HG03558 (cell line): ENCODE measurements around the gene CCNDBP1.
"Not testable (repeated sequence)": the region's sequence is repeated elsewhere in the genome, so short reads cannot be mapped to it uniquely, and the experiment has no call there.

Experiments used
- ATAC-seq: cut with Tn5 transposase; IDR thresholded peaks from one replicate; pipeline ENCODE4 v1.9.1; 2021; ENCODE audit warnings: moderate number of reproducible peaks; ENCODE audit not compliant: unreplicated experiment; ENCODE audit errors: extremely low read depth

Gene CCNDBP1

GRCh38 chr15:43189296-43189695, 4.1 kb downstream of the CCNDBP1 start:
- no peak for ATAC-seq

- ATAC-seq, result no peak
Observed at GRCh38 chr15:43190178-43190577, 5.0 kb downstream of the CCNDBP1 start.

- no peak for ATAC-seq
Observed at GRCh38 chr15:43193710-43194109, 8.5 kb downstream of the CCNDBP1 start.

- ATAC-seq, result no peak
Observed at GRCh38 chr15:43194795-43195194, 9.6 kb downstream of the CCNDBP1 start.

- no peak for ATAC-seq
Observed at GRCh38 chr15:43196760-43197548, 11.8 kb downstream of the CCNDBP1 start.

GRCh38 chr15:43197773-43198172, 12.6 kb downstream of the CCNDBP1 start:
- not testable (repeated sequence) for ATAC-seq

GRCh38 chr15:43198556-43198955, 13.4 kb downstream of the CCNDBP1 start:
- ATAC-seq, result not testable (repeated sequence)

GRCh38 chr15:43198992-43199391, 13.8 kb downstream of the CCNDBP1 start:
- ATAC-seq, result no peak

GRCh38 chr15:43199945-43200488, 14.8 kb downstream of the CCNDBP1 start:
- no peak for ATAC-seq

- no peak for ATAC-seq
Observed at GRCh38 chr15:43204016-43204901, 19.1 kb downstream of the CCNDBP1 start.

- no peak for ATAC-seq
Observed at GRCh38 chr15:43206054-43206453, 20.9 kb downstream of the CCNDBP1 start.

GRCh38 chr15:43207024-43207423, 21.8 kb downstream of the CCNDBP1 start:
- ATAC-seq, result no peak

- ATAC-seq, result no peak
Observed at GRCh38 chr15:43208052-43209002, 23.1 kb downstream of the CCNDBP1 start.

- no peak for ATAC-seq
Observed at GRCh38 chr15:43209059-43209824, 24.0 kb downstream of the CCNDBP1 start.

- no peak for ATAC-seq
Observed at GRCh38 chr15:43210172-43210745, 25.1 kb downstream of the CCNDBP1 start.

- ATAC-seq, result no peak
Observed at GRCh38 chr15:43210807-43211206, 25.6 kb downstream of the CCNDBP1 start.

GRCh38 chr15:43211224-43211735, 26.1 kb downstream of the CCNDBP1 start:
- ATAC-seq, result no peak

GRCh38 chr15:43212299-43212698, 27.1 kb downstream of the CCNDBP1 start:
- no peak for ATAC-seq

GRCh38 chr15:43212951-43213350, 27.7 kb downstream of the CCNDBP1 start:
- no peak for ATAC-seq
